Breast epithelium (tissue), 4 donors: Measurements from ENCODE around the gene IFIH1. TPM values are rescaled to one million over a fixed set of nuclear protein-coding genes. Genes with fewer than 3 reads are reported as not detected.
A peak's percentile ranks its signal among the peaks of the same experiment; 100 is the strongest.

Source experiments
- DNase-seq, 2 donors: peaks; one replicate each; pipeline ENCODE4 v3.0.0-alpha.2; 2019; ENCODE audit warnings: low spot score in 2 of 2
- H3K27ac ChIP-seq, 2 donors: fragments of 200-600 bp; sonication (generic) in 1 of 2; one replicate each; pipeline ENCODE4 v1.5.1; 2016 to 2019; ENCODE audit warnings: mild to moderate bottlenecking in 1 of 2
- H3K27me3 ChIP-seq, 2 donors: fragments of 200-600 bp; sonication (generic) in 1 of 2; one replicate each; pipeline versions ENCODE4 v1.5.1 to v1.6.0; 2017 to 2019; ENCODE audit warnings: control low read depth in 1 of 2, mild to moderate bottlenecking in 1 of 2
- H3K36me3 ChIP-seq: fragments of 200-600 bp; one replicate; pipeline ENCODE4 v1.5.1; 2019
- H3K4me1 ChIP-seq, 2 donors: fragments of 200-600 bp; sonication (generic); one replicate each; pipeline ENCODE4 v1.5.1; 2016 to 2019; ENCODE audit warnings: control low read depth in 1 of 2
- H3K4me3 ChIP-seq, 3 donors: fragments of 200-600 bp; sonication (generic); 1 replicate in 2 of 3; 2 replicates in 1 of 3; pipeline ENCODE4 v1.5.1; 2016 to 2019; ENCODE audit warnings: mild to moderate bottlenecking in 3 of 3, moderate library complexity in 2 of 3
- H3K9me3 ChIP-seq, 2 donors: fragments of 200-600 bp; sonication (generic) in 1 of 2; one replicate each; pipeline ENCODE4 v1.5.1; 2016 to 2019; ENCODE audit warnings: control low read depth in 1 of 2
- POLR2A ChIP-seq: fragments of 450-650 bp; IDR thresholded peaks from one replicate; pipeline ENCODE4 v1.6.1; 2016; ENCODE audit warnings: antibody characterized with exemption, mild to moderate bottlenecking, moderate library complexity
- POLR2AphosphoS5 ChIP-seq, 3 donors: sonication (generic); formaldehyde crosslinking; IDR thresholded peaks; one replicate each; pipeline ENCODE4 v1.6.1; 2017; ENCODE audit warnings: antibody characterized with exemption in 3 of 3
- intact Hi-C: fragments of 100-400 bp; cut with DNase I; formaldehyde crosslinking; loops from one replicate; pipeline ENCODE4 v1.15.1; 2023; ENCODE audit warnings: low total_unique reads
- total RNA-seq, 3 donors: library from RNA; depleted of rRNA; stranded (reverse); fragments of >200 nt; gene quantifications; one replicate each; pipeline ENCODE4 v1.1.0, GENCODE V29; 2016
- TF ChIP-seq, protein P1 (sequence below), 3 donors: fragments of 450-650 bp; IDR thresholded peaks; one replicate each; pipeline ENCODE4 v1.5.1; 2016 to 2017; ENCODE audit warnings: antibody characterized with exemption in 3 of 3, mild to moderate bottlenecking in 3 of 3, moderate library complexity in 3 of 3

The IFIH1 gene
- total RNA-seq, 3 donors from 2014 or later: 9.6 to 19.9 (median 13.1) TPM

GRCh38 chr2:162244541-162245031, 73.9 kb downstream of the IFIH1 start:
- no peaks in the 10 kb centered on the region for H3K36me3 ChIP-seq
- peak overlapping the region; percentile 74 to 77 for H3K27ac ChIP-seq
- H3K4me1 ChIP-seq: peaks cover 0 to 6% of the 10 kb centered on the region in 2 donors
- no peaks in the 10 kb centered on the region for H3K27me3 ChIP-seq
- no peak overlapping the region for H3K4me3 ChIP-seq
- no peaks in the 10 kb centered on the region for H3K9me3 ChIP-seq
- intact Hi-C loops: no loop called here
- DNase-seq: peak in 1 of 2 donors; percentile 27
- TF ChIP-seq POLR2AphosphoS5 (IDR thresholded peaks at IDR 0.05) (peak in 2 of 3 donors; percentile 39 to 57), POLR2A (no peak)

GRCh38 chr2:162243715-162244114, 74.8 kb downstream of the IFIH1 start:
- H3K4me3 ChIP-seq: peak overlapping the region in 2 of 3 donors; percentile 33 to 36
- intact Hi-C loops: no loop called here

GRCh38 chr2:162243294-162243693, 75.2 kb downstream of the IFIH1 start, which contains the start of gene FAP:
FAP (minus strand) TSS chr2:162243445; CDS start chr2:162243327, 118 bp downstream.
- TF ChIP-seq POLR2A: no peak
- TF ChIP-seq, protein P1, sequence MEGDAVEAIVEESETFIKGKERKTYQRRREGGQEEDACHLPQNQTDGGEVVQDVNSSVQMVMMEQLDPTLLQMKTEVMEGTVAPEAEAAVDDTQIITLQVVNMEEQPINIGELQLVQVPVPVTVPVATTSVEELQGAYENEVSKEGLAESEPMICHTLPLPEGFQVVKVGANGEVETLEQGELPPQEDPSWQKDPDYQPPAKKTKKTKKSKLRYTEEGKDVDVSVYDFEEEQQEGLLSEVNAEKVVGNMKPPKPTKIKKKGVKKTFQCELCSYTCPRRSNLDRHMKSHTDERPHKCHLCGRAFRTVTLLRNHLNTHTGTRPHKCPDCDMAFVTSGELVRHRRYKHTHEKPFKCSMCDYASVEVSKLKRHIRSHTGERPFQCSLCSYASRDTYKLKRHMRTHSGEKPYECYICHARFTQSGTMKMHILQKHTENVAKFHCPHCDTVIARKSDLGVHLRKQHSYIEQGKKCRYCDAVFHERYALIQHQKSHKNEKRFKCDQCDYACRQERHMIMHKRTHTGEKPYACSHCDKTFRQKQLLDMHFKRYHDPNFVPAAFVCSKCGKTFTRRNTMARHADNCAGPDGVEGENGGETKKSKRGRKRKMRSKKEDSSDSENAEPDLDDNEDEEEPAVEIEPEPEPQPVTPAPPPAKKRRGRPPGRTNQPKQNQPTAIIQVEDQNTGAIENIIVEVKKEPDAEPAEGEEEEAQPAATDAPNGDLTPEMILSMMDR (IDR thresholded peaks at IDR 0.05): no peak
- no peak for TF ChIP-seq POLR2AphosphoS5 (IDR thresholded peaks at IDR 0.05)
- intact Hi-C loops: no loop called here
- Histone ChIP-seq H3K36me3 (no peaks in the 10 kb centered on the region), H3K4me1 (peaks cover 0 to 6% of the 10 kb centered on the region in 2 donors), H3K4me3 (peak within 1 kb of the TSS; percentile 33 to 52 (median 36)), H3K9me3 (no peaks in the 10 kb centered on the region), H3K27ac (peak within 1 kb of the TSS; percentile 77), H3K27me3 (no peaks in the 10 kb centered on the region)
- DNase-seq: no peak

More at GRCh38 chr2:162243715-162244114, 74.8 kb downstream of the IFIH1 start:
- Histone ChIP-seq H3K36me3 (no peaks in the 10 kb centered on the region), H3K27ac (peak overlapping the region in 1 of 2 donors; percentile 49), H3K9me3 (no peaks in the 10 kb centered on the region), H3K4me1 (peaks cover 0 to 6% of the 10 kb centered on the region in 2 donors), H3K27me3 (no peaks in the 10 kb centered on the region)
- no peak for DNase-seq
- TF ChIP-seq, protein P1 (IDR thresholded peaks at IDR 0.05): no peak
- TF ChIP-seq POLR2AphosphoS5 (IDR thresholded peaks at IDR 0.05) (no peak), POLR2A (no peak)

DNA sequence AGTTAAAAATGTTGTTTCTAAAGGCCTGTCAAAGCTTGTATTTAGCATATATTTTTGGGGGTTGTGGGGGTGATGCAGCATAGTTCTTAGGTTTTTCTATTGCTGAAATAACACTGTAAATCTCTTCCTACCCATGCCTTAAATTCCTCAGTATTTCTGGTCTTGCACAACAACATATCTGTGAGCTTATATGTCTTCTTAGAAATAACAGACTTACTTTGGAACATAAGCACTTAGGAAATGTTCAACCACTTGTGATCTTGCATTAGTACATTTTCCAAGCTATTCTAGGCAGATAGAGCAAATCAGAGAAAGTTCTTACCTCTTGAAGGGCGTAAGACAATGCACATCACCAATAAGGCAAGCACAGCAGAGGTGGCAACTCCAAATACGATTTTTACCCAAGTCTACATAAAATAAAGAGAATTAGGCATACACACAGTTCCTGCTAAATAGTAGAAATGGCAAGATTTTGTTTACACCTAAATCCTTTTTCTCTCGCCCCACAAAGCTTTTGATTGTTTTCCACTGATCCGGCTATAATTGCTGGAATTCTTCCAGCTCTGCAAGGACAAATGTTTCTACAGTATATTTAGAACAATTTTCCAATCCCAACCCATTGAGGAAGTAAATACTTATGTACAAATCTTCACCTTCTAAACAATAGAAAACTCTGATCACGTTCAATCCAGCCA, 75.8 kb downstream of the IFIH1 start:
- intact Hi-C loops: no loop called here
- Histone ChIP-seq H3K4me1 (peaks cover 0 to 6% of the 10 kb centered on the region in 2 donors), H3K36me3 (no peaks in the 10 kb centered on the region), H3K4me3 (peak overlapping the region; percentile 33 to 52 (median 36)), H3K27me3 (no peaks in the 10 kb centered on the region), H3K27ac (peak overlapping the region; percentile 49 to 77), H3K9me3 (no peaks in the 10 kb centered on the region)
- no peak for DNase-seq
- TF ChIP-seq POLR2AphosphoS5 (IDR thresholded peaks at IDR 0.05) (no peak), POLR2A (no peak)
- TF ChIP-seq, protein P1 (IDR thresholded peaks at IDR 0.05): no peak

DNA sequence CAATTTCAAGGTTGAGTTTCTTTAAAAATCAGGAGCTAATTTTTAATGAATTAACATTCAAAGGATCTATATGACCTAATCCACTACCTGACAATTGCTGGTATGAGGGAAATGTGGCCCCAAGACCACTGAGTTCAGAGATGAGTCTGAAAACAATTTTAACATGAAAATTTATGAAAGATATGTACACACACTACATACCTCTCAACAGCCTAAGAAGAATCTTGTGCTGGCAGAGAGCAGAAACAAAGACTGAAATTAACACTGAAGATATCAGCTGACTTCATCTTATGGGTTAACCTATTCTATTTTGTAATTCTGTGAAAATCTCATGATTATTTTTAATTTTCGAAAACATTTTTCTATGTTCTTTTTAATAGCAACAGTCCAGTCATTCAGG, 76.9 kb downstream of the IFIH1 start:
- TF ChIP-seq POLR2A (no peak), POLR2AphosphoS5 (IDR thresholded peaks at IDR 0.05) (no peak)
- TF ChIP-seq, protein P1 (IDR thresholded peaks at IDR 0.05): no peak
- no peak for DNase-seq
- no peaks in the 10 kb centered on the region for H3K27me3 ChIP-seq
- H3K4me3 ChIP-seq: peak overlapping the region; percentile 33 to 36 (median 34)
- no peaks in the 10 kb centered on the region for H3K9me3 ChIP-seq
- H3K27ac ChIP-seq: no peak overlapping the region
- intact Hi-C loops: no loop called here
- peaks cover 0 to 6% of the 10 kb centered on the region in 2 donors for H3K4me1 ChIP-seq
- no peaks in the 10 kb centered on the region for H3K36me3 ChIP-seq
